Heart left ventricle (tissue), 13 donors: ENCODE results near the gene ANKS3.

Experiments
- CTCF ChIP-seq, 12 donors: fragments of 200-600 bp; sonication (generic) in 4 of 12; IDR thresholded peaks; one replicate each; pipeline versions ENCODE4 v1.5.0 to v1.8.0; 2018 to 2022; ENCODE audit warnings: antibody characterized with exemption in 12 of 12, mild to moderate bottlenecking in 5 of 12
- POLR2A ChIP-seq, 2 donors: fragments of 450-650 bp; IDR thresholded peaks; one replicate each; pipeline ENCODE4 v1.6.1; 2017; ENCODE audit warnings: antibody characterized with exemption in 2 of 2, mild to moderate bottlenecking in 2 of 2, moderate library complexity in 2 of 2
- donor health status: ischemic (EF 13 %, LVEDD 7.1; RV severe dilation, severe dysfunction).
- donor health status: DM: no; HTN: yes; CAD: no.
- donor health status: DM: no; HTN: no; CAD: no.
- donor health status: ischemic (EF 25% LVEDD 6.9; RV normal size, moderate dysfunction).
- donor health status: ischemic (EF 25% LVEDD 5.7; RV mildly dilated, moderate dysfunction).
- donor health status: ischemic (EF 35%, LVEDD 5.7; RV mildly dilated, moderate dysfunction).
- donor health status: nonischemic (EF 11% LVEDD 7.7; RV severe dilation, severe dysfunction).
- donor health status: DM: yes; HTN: yes; CAD: no.
- donor health status: PGD.
- donor health status: ischemic (EF 29% LVEDD 5.4; RV normal size, mild dysfunction).
- donor health status: nonischemic (EF 23%, LVEDD 6.1; RV moderate dilation, normal function).

GRCh38 chr16:4676831-4677230 lies 57.2 kb downstream of the ANKS3 start:
- TF ChIP-seq CTCF (IDR thresholded peaks at IDR 0.05), result no peak
- TF ChIP-seq POLR2A (IDR thresholded peaks at IDR 0.05), result no peak
